Amniotic epithelial cell (primary cell): ENCODE measurements around the gene ZNF530.

Experiments used
- DNase-seq: peaks from one replicate; pipeline ENCODE4 v3.0.0-alpha.2; 2010; ENCODE audit warnings: low read depth

The ZNF530 gene

GRCh38 chr19:57615346-57615745 is 15.7 kb downstream of the ZNF530 start:
- no peak for DNase-seq

GRCh38 chr19:57620673-57621348 is 21.1 kb downstream of the ZNF530 start:
- DNase-seq, result peak; percentile 50

GRCh38 chr19:57623091-57623490 is 23.4 kb downstream of the ZNF530 start:
- no peak for DNase-seq

GRCh38 chr19:57632987-57633831 is 33.5 kb downstream of the ZNF530 start, which contains the start of gene ZNF211:
ZNF211 (plus strand) TSS chr19:57633168; CDS start chr19:57633347, 179 bp downstream.
- peak; percentile 92 for DNase-seq

GRCh38 chr19:57633832-57634131 is 34.1 kb downstream of the ZNF530 start:
- no peak for DNase-seq

GRCh38 chr19:57637379-57637778 is 37.7 kb downstream of the ZNF530 start:
- no peak for DNase-seq

GRCh38 chr19:57641715-57642234 is 42.1 kb downstream of the ZNF530 start:
- no peak for DNase-seq

- DNase-seq, result no peak
Observed at GRCh38 chr19:57642396-57643046, 42.8 kb downstream of the ZNF530 start.

GRCh38 chr19:57643734-57644133 is 44.0 kb downstream of the ZNF530 start:
- no peak for DNase-seq

GRCh38 chr19:57648331-57649003 is 48.8 kb downstream of the ZNF530 start:
- DNase-seq, result no peak

GRCh38 chr19:57651654-57651996 is 51.9 kb downstream of the ZNF530 start:
- no peak for DNase-seq

- DNase-seq, result no peak
Observed at GRCh38 chr19:57653689-57654088, 54.0 kb downstream of the ZNF530 start.

GRCh38 chr19:57655443-57655842 is 55.8 kb downstream of the ZNF530 start:
- DNase-seq, result no peak

GRCh38 chr19:57656346-57656745 is 56.7 kb downstream of the ZNF530 start:
- no peak for DNase-seq
